Stimulated activated CD4-positive, alpha-beta T cell treated with anti-CD3 and anti-CD28 coated beads, Interleukin-15, amount 100 ng/mL, for 48 hours (primary cell): ENCODE results near the gene PLA2G4D.

Source experiments
- DNase-seq, 2 donors: peaks; one replicate each; pipeline ENCODE4 v3.0.0-alpha.2; 2020; ENCODE audit warnings: low read depth in 2 of 2

The PLA2G4D gene

GRCh38 chr15:42090370-42090769 lies 4.0 kb downstream of the PLA2G4D start:
- no peak for DNase-seq

DNA sequence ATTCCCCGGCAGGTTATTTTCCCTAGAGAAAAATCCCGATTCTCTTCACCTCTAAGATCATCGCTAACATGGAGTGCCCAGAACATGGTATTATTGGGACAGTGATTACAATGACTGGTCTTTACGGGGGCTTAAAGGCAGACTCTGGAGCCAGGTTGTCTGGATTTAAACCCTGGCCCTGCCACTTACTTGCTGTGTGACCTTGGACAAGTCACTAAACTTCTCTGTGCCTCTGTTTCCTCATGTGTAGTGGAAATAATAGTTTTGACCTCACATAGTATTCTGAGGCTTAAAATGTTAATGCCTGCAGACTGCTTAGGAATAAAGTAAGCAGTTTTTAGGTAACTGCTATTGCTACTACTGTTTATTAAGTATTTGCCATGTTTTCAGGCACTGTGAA lies 4.4 kb downstream of the PLA2G4D start:
- no peak for DNase-seq

DNA sequence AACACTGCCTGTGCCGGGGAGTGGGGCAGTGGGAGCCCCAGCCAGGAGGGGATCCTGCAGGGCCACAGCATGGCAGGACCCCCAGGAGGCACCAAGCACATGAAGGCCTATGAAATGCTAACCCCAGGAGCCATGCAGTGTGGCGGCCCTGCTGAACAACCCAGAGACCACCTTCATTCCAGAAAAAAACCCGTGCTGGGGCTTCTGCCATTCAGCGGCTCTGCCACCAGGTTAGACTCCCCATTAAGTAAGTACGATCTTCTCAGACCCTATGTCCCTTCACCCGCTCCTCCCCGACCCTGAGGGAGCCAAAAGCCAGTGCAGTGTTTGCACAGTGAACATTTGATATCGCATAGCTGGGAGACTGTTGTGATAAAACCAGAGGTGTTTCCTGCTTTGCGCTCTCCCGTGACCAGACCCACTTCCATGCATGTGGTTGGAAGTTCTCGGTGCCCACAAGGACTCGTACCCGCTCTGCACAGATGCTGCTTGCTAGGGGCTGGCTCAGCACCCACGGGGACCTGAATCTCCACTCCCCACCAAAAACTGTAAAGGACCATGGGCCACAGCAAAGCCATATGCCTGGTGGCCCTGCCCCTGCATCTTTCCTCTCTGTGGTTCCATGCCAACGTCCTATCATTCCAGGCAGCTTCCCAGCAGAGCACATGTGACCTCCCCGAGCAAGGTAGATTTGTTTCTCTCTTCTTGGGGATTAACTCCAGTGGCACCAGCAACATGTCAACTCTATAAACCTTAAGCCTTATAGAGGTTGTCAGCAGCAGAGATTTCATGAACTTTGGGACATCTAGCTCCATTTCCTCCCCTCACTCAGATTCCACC lies 5.3 kb downstream of the PLA2G4D start:
- DNase-seq: no peak

DNA sequence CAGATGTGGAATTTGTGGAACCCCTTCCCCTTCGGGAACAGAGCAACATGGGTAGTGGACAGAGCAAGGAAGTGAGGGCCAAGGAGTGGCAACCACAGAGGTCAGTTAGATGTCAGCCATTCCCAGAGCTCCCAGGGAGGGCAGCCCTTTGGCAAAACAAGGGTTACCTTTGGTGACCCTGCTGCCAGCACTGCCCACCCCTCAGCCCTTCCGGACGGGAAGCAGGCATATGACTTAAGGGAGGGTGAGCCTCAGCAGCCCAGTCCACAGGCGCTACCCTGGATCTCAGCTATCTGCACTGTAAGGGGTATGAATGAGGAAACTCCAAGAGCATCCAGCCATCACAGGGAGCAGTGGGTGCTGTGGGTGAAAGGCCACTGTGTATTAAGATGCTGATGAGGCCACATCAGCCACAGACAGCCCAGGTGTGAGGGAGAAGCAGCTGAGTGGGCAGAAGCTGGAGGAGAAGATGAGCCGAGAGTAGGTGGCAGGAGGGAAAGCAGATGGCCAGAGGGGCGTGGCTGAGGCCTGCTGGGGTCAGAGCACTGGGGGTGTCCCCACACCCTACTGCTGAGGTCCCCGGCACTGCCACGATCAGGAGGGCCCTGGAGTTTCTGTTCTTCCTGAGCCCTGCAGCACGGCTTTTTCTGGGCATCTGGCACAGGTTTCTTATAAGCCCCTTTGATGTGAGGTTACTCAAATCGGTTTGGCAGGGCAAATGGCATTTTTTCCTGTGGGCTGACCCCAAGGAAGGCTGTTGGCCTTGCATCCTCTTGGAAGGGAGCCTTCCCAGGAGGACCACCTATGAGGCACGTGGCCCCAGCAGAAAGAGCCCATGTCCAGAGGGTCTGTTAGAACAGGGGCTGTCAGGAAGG lies 6.2 kb downstream of the PLA2G4D start:
- DNase-seq: no peak

DNA sequence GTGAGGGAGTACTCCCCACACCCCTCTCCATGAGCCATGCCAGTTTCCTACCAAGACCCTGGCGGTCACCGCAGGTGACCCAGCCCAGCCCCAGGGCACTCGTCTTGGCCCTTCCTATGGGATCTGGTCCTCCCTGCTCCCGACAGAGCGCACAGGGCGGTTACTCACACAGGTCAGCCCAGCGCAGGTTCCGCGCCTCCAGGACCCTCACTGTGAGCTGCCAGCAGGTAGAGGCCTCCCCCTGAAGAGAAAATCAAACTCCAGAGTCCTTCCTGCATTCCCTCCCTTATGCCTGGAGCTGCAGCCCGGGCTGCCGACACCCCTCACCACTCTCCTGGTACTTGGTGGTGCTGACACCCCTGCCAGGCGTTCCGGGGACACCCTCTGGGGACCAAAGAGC lies 6.9 kb downstream of the PLA2G4D start:
- no peak for DNase-seq

GRCh38 chr15:42085721-42086120 lies 8.6 kb downstream of the PLA2G4D start:
- DNase-seq: no peak

- DNase-seq: no peak
These were observed 9.1 kb downstream of the PLA2G4D start for GRCh38 chr15:42085236-42085605.

GRCh38 chr15:42084465-42085235 lies 9.7 kb downstream of the PLA2G4D start:
- peak in 1 of 2 donors; percentile 35 for DNase-seq

- no peak for DNase-seq
These were observed 10.4 kb downstream of the PLA2G4D start for GRCh38 chr15:42083916-42084315.

GRCh38 chr15:42083605-42083908 lies 10.8 kb downstream of the PLA2G4D start:
- no peak for DNase-seq

DNA sequence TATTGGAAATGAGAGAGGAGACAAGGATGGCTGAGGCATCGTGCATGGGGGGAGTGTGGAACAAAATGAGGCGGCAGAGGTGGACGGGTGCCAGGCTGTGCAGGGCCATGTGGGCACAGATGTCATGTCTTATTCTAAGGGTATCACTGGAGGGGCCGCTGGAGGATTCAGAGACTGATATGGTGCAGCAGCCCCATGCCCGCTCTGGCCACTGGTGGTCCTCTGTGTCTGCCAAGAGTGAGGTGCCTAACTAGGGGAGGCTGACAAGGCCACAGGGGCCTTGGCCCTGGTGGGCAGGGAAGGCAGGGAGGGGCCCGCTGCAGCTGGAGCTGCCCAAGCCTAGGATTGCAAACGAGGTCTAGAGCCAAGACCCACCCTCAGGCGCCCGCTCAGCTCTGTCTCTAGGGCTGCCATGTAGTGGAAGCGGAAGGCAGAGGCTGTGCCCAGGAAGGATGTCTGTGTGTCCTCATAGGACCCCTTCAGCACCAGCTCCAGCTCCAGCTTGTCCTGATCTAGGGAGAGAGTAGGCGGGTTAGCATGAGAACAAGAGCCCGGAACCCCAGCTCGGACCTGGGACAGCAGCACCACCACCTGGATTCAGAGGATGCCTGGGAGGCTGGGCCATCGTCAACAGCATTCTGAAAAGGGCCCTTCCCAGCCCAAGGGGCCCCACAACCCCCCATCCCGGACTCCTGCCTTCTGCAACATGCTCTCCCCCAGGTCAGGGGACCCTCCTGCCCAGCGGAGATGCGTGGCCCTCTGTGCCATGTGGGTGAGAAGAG lies 11.3 kb downstream of the PLA2G4D start:
- no peak for DNase-seq

- no peak for DNase-seq
These were observed 12.2 kb downstream of the PLA2G4D start for GRCh38 chr15:42082141-42082540.

DNA sequence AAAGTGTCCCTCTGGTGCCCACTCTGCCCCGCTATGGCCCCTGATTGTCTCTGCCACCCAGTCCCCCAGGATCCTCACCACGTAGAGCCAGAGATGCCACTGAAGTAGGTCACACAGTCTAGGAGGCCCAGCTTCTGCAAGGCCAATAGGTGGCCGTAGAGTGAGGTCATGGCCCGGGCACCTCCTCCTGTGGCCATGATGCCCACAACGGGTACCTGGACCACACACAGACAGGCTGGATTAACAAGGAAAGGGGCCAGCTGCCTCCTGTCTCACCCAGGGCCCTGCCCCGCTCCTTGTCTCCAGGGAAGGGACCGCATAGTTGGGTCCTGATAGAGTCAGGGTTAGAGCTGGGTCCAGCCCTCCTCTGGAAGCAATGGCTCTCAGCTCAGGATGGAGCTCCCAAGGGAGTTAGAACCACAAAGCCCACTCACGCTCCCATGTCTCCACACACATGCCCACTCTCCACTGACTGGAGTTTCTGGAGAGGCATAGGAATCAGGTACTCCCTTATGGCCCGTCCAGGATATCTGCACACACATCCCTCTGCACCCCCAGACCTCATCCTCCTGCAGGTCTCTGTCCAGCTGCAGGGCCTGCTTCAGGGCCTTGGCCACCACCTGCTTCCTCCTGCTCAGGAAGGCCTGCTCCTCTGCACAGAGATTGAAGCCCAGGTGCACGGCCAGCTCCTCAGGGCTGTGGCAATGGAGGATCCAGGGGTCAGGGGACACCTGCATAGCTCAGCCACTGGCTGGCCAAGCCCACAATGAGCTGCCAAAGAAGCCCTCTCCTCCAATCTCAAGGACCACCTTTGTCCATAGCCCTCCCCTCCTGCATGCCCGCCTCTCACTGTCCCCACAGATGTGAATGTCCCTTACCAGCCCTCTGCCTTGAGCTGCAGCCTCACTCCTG lies 13.2 kb downstream of the PLA2G4D start:
- DNase-seq: no peak

DNA sequence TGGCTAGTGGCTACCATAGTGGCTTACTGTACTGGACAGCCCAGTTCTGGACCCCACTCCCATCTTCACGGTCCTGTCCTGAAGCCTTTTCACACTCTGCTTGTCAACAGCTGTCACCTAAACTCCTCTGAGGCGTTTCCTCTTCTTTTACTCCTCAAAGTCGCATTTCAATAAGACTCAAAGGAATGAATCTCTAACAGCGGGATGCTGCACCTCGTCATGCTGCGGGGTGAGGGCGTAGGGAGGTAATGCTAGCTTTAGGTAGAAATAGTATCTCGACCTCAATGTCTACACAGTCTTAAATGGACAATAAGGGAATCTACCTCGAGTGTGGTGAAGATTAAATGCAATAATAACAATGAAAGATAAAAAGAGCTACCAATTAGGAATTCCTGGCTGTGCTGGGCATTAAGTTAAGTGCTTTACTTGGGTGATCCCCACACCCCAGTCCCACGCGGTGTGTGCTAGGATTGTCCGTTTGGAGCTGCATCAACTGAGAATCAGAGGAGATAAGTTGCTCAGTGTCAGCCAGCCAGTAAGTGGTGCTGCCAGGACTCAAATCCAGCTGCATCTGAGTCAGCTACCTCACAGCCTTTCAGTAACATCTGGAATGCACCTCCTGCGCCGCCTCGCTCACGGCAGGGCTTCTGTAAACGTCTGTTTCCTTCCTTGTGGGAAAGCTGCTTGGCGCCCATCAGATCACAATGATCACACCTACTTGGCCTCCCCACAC lies 14.0 kb downstream of the PLA2G4D start:
- DNase-seq: no peak

- DNase-seq: no peak
These were observed 14.9 kb downstream of the PLA2G4D start for GRCh38 chr15:42079401-42079908.

DNA sequence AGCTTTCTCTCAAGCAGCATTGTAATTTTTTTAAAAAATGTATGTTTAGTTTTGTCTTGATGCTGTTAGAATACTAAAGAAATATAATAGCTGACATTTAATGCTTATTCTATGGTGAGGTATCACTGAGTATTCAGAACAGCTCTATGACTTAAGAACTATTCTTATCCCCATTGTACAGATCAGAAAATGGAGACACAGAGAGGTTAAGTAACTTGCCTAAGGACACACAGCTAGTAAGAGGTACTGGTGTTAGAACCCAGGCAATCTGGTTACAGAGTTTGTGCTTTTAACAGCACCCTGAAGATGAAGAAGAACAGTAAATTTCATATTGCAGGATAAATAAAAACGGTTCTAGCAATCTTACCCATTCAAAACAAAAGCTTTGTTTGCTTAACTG lies 15.5 kb downstream of the PLA2G4D start:
- DNase-seq: no peak

DNA sequence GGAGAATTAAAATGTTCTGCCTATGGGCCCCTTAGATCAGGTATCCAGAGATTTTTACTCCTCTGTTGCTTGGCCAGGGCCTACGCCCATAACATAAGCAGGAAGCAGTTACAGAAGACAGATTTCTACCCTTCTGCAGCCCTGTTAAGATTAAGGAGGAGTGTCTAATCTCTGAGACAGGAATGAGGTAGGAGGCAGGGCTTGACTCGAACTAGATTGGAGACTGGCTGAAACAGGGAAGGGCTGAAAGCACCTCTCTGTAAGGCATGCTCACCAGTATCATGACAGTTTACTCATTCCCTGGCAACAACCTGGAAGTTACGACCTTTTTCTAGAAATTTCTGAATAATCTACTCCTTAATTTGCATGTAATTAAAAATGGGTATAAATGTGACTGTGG lies 16.7 kb downstream of the PLA2G4D start:
- no peak for DNase-seq

- no peak for DNase-seq
These were observed 20.9 kb downstream of the PLA2G4D start for GRCh38 chr15:42073418-42073817.

DNA sequence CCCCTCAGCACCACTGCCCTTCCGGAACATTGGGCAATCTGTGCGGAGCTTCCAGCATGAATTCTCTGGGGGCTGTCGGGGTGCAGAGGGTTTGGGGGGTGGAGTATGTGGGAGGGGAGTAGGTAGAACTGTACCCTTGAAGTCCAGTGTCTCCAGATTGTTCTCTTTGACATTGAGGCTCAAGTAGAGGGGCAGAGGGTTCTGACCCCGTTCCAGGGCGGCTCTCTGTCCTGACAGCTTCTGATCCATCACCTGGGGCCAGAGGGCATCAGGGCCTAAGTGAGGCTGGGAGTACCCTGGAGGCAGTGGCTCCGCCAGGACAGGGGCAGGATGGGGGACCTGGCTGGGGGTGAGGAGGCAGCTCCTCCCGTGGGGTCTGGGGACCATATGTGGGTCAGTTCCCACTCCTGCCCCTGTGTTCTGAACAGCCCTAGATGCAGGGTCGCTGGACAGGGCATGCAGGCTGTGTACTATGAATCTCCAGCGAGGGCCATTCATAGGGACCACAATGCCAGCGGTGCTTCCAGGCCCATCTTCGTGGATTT lies 22.1 kb downstream of the PLA2G4D start:
- DNase-seq: no peak
